ENCODE results near the gene NCOA7.
"Not testable (repeated sequence)": the region's sequence is repeated elsewhere in the genome, so short reads cannot be mapped to it uniquely, and the experiment has no call there.

DNA sequence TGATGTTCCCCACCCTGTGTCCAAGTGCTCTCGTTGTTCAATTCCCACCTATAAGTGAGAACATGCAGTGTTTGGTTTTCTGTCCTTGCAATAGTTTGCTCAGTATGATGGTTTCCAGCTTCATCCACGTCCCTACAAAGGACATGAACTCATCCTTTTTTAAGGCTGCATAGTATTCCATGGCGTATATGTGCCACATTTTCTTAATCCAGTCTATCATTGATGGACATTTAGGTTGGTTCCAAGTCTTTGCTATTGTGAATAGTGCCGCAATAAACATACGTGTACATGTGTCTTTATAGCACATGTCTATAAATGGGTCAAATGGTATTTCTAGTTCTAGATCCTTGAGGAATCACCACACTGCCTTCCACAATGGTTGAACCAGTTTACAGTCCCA, 144.8 kb downstream of the NCOA7 start:
- TF ChIP-seq, protein P1, sequence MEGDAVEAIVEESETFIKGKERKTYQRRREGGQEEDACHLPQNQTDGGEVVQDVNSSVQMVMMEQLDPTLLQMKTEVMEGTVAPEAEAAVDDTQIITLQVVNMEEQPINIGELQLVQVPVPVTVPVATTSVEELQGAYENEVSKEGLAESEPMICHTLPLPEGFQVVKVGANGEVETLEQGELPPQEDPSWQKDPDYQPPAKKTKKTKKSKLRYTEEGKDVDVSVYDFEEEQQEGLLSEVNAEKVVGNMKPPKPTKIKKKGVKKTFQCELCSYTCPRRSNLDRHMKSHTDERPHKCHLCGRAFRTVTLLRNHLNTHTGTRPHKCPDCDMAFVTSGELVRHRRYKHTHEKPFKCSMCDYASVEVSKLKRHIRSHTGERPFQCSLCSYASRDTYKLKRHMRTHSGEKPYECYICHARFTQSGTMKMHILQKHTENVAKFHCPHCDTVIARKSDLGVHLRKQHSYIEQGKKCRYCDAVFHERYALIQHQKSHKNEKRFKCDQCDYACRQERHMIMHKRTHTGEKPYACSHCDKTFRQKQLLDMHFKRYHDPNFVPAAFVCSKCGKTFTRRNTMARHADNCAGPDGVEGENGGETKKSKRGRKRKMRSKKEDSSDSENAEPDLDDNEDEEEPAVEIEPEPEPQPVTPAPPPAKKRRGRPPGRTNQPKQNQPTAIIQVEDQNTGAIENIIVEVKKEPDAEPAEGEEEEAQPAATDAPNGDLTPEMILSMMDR (IDR thresholded peaks at IDR 0.05): not testable (repeated sequence)
- TF ChIP-seq ZFX (IDR thresholded peaks at IDR 0.05; ENCODE audit: borderline replicate concordance): not testable (repeated sequence)

All from 22Rv1 (cell line).